Neutrophil (primary cell): ENCODE measurements around the gene FAM174B.

Experiments
- H3K27ac ChIP-seq: fragments of 200-600 bp; sonication (generic); 2 replicates; pipeline ENCODE4 v1.5.1; 2016; ENCODE audit warnings: mild to moderate bottlenecking, moderate library complexity
- H3K27me3 ChIP-seq: fragments of 200-600 bp; sonication (generic); 2 replicates; pipeline ENCODE4 v1.6.0; 2016; ENCODE audit warnings: mild to moderate bottlenecking
- H3K36me3 ChIP-seq: fragments of 200-600 bp; sonication (generic); 2 replicates; pipeline ENCODE4 v1.5.1; 2017
- H3K4me1 ChIP-seq, 2 experiments: fragments of 200-600 bp in 1 of 2; sonication (generic) in 1 of 2; 1 replicate in 1 of 2; 2 replicates in 1 of 2; pipeline versions ENCODE4 v1.5.1 to v1.6.1; 2013 to 2016; ENCODE audit warnings: low read depth in 1 of 2, low read length in 1 of 2, mild to moderate bottlenecking in 1 of 2, moderate library complexity in 1 of 2; ENCODE audit not compliant: control insufficient read depth in 1 of 2, insufficient read depth in 1 of 2
- H3K4me3 ChIP-seq, 2 experiments: fragments of 200-600 bp in 1 of 2; sonication (generic) in 1 of 2; 1 replicate in 1 of 2; 2 replicates in 1 of 2; pipeline ENCODE4 v1.5.1; 2013 to 2016; ENCODE audit warnings: low read depth in 1 of 2, low read length in 1 of 2, mild to moderate bottlenecking in 1 of 2, moderate library complexity in 1 of 2
- H3K9me3 ChIP-seq: fragments of 200-600 bp; sonication (generic); 2 replicates; pipeline ENCODE4 v1.5.1; 2016
- CTCF ChIP-seq: fragments of 200-600 bp; sonication (generic); IDR thresholded peaks from 2 replicates; pipeline ENCODE4 v1.5.1; 2016; ENCODE audit warnings: antibody characterized with exemption

Gene FAM174B

GRCh38 chr15:92653366-92653765, 2.2 kb downstream of the FAM174B start:
- Histone ChIP-seq H3K36me3 (no peaks in the 10 kb centered on the region), H3K4me1 (peaks cover 0 to 9% of the 10 kb centered on the region in 2 experiments), H3K27me3 (peaks cover 62% of the 10 kb centered on the region), H3K9me3 (no peaks in the 10 kb centered on the region), H3K27ac (no peak overlapping the region), H3K4me3 (no peak overlapping the region)
- no peak for TF ChIP-seq CTCF

GRCh38 chr15:92652576-92652966, 3.0 kb downstream of the FAM174B start:
- peaks cover 55% of the 10 kb centered on the region for H3K27me3 ChIP-seq
- no peaks in the 10 kb centered on the region for H3K9me3 ChIP-seq
- no peak overlapping the region for H3K4me3 ChIP-seq
- peaks cover 0 to 9% of the 10 kb centered on the region in 2 experiments for H3K4me1 ChIP-seq
- H3K27ac ChIP-seq: no peak overlapping the region
- no peak for TF ChIP-seq CTCF
- no peaks in the 10 kb centered on the region for H3K36me3 ChIP-seq

DNA sequence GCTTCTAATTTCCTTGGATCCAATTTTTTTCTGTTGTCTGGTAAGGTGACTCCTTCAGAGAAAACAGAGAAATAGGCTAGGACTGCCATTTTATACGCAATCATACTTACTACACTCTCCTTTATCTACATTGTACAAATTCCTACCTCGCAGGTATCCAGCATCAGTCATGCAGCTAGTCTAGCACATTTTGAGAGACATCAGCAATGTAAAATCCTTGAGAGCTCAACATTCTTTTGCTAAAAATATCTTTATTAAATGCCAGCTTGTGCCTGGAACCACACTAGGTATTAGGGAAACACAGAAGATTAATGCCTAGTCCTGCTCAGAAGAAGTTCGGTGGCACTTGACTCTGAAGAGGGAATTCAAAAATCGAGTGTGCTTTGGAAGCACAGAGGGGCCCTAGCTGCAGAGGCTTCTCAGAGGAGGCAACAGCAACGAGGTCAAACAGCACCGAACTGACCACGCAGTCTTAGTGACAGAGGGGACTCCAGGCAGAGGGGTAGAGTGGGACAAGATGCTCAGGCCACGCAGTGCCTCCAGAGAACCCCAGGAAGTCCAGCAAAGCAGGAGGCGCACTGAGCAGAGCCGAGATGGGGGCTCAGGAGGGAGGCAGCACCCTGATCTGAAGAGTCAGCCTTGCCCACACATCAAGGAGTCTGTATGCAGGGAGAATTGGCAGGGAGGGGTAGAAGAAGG, 3.5 kb downstream of the FAM174B start:
- H3K4me3 ChIP-seq: no peak overlapping the region
- peaks cover 0 to 9% of the 10 kb centered on the region in 2 experiments for H3K4me1 ChIP-seq
- H3K27ac ChIP-seq: no peak overlapping the region
- no peak for TF ChIP-seq CTCF
- no peaks in the 10 kb centered on the region for H3K36me3 ChIP-seq
- H3K9me3 ChIP-seq: no peaks in the 10 kb centered on the region
- peaks cover 49% of the 10 kb centered on the region for H3K27me3 ChIP-seq

DNA sequence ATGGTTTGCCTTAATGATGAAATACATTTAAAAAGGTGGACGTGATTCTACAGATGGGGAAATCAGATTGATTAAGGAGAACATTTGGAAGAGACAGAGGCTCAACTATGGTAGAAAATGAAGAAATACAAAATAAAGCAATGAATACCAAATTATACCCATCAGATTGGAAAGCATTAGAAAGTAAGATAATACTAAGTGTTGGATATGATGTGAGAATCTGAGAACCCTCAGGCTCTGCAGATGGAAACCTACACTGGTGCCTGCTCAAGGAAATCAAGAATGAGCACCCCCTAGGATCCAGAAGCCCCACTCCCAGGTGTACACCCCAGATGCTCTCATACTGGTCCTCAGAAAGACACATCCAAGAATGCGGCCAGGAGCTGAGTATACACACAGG, 4.6 kb downstream of the FAM174B start:
- Histone ChIP-seq H3K4me1 (peaks cover 0 to 9% of the 10 kb centered on the region in 2 experiments), H3K36me3 (no peaks in the 10 kb centered on the region), H3K27ac (no peak overlapping the region), H3K9me3 (no peaks in the 10 kb centered on the region), H3K4me3 (no peak overlapping the region), H3K27me3 (peaks cover 38% of the 10 kb centered on the region)
- TF ChIP-seq CTCF: no peak

- no peak for TF ChIP-seq CTCF
- Histone ChIP-seq H3K27me3 (peaks cover 31% of the 10 kb centered on the region), H3K36me3 (no peaks in the 10 kb centered on the region), H3K9me3 (no peaks in the 10 kb centered on the region), H3K27ac (no peak overlapping the region), H3K4me3 (no peak overlapping the region), H3K4me1 (peaks cover 0 to 3% of the 10 kb centered on the region in 2 experiments)
Observed at GRCh38 chr15:92650256-92650655, 5.3 kb downstream of the FAM174B start.
